A549 (cell line): ENCODE data around the gene PAXX. TPM values are rescaled to one million over a fixed set of nuclear protein-coding genes. Genes with fewer than 3 reads are reported as not detected.

Experiments
- ATAC-seq, 2 experiments: fragments of 200-7000 bp in 1 of 2; fragments of >200 bp in 1 of 2; cut with Nextera tagmentation in 1 of 2; cut with Tn5 transposase in 1 of 2; 3 replicates each; pipeline versions ENCODE4 v1.8.0 to v1.9.1; 2018 to 2020; ENCODE audit warnings: mild to moderate bottlenecking in 1 of 2, moderate library complexity in 1 of 2
- CTCF ChIA-PET: fragments of 300-600 bp; sonication (Branson Sonifier 250); formaldehyde crosslinking; extraction: SDS; loops from one replicate; lab custom pipeline; 2021; ENCODE audit warnings: antibody characterized with exemption, inconsistent platforms; lab: Yijun Ruan, JAX
- POLR2A ChIA-PET: fragments of 350-600 bp; formaldehyde crosslinking; extraction: SDS; loops from one replicate; lab custom pipeline; 2021; ENCODE audit warnings: antibody characterized with exemption, inconsistent platforms; lab: Yijun Ruan, JAX
- DNase-seq, 2 experiments: peaks; one replicate each; pipeline versions ENCODE4 v3.0.0 to v3.0.0-alpha.2; 2011 to 2016; ENCODE audit warnings: low read depth in 1 of 2, low spot score in 1 of 2
- FAIRE-seq: peaks from 2 replicates; lab custom pipeline; 2011; peaks lifted over from hg19 to GRCh38; lab: Jason Lieb, UNC
- H3K27ac ChIP-seq, 2 experiments: fragments of >200 bp; sonication (Bioruptor Twin); formaldehyde crosslinking; 3 replicates each; pipeline ENCODE4 v1.5.1; 2016 to 2017
- H3K4me1 ChIP-seq: fragments of >200 bp; sonication (Bioruptor Twin); formaldehyde crosslinking; 3 replicates; pipeline ENCODE4 v1.6.1; 2016
- H3K4me2 ChIP-seq: fragments of >200 bp; sonication (Bioruptor Twin); formaldehyde crosslinking; 3 replicates; pipeline ENCODE4 v1.6.1; 2016
- H3K4me3 ChIP-seq: fragments of >200 bp; sonication (Bioruptor Twin); formaldehyde crosslinking; 3 replicates; pipeline ENCODE4 v1.5.1; 2016
- H3K9me3 ChIP-seq: fragments of >200 bp; sonication (Bioruptor Twin); formaldehyde crosslinking; 3 replicates; pipeline ENCODE4 v1.6.1; 2016
- CEBPB ChIP-seq, 2 experiments: fragments of >200 bp in 1 of 2; sonication (Bioruptor Twin) in 1 of 2; formaldehyde crosslinking in 1 of 2; IDR thresholded peaks; 2 replicates each; pipeline ENCODE4 v1.6.1; 2012 to 2016
- ELK1 ChIP-seq: fragments of 150-350 bp; IDR thresholded peaks from 2 replicates; pipeline ENCODE4 v1.6.1; 2014; ENCODE audit warnings: low read depth, mild to moderate bottlenecking, low read length
- EP300 ChIP-seq, 2 experiments: fragments of >200 bp; sonication (Bioruptor Twin); formaldehyde crosslinking; IDR thresholded peaks; 2 replicates in 1 of 2; 3 replicates in 1 of 2; pipeline ENCODE4 v1.6.1; 2016 to 2017
- FOSL2 ChIP-seq, 2 experiments: fragments of 450-650 bp in 1 of 2; fragments of >200 bp in 1 of 2; sonication (Bioruptor Twin) in 1 of 2; formaldehyde crosslinking; IDR thresholded peaks; 2 replicates each; pipeline versions ENCODE4 v1.5.0 to v1.6.1; 2016 to 2020; ENCODE audit warnings: mild to moderate bottlenecking in 1 of 2, moderate library complexity in 1 of 2
- GATA3 ChIP-seq: IDR thresholded peaks from 2 replicates; pipeline ENCODE4 v1.6.1; 2012; ENCODE audit warnings: borderline replicate concordance
- HDAC2 ChIP-seq: fragments of 200-600 bp; sonication (generic); IDR thresholded peaks from 2 replicates; pipeline ENCODE4 v1.6.1; 2016
- HOXB13 ChIP-seq: fragments of 250-450 bp; sonication (Bioruptor Pico); IDR thresholded peaks from 2 replicates; pipeline ENCODE4 v1.5.0; 2020; ENCODE audit warnings: low read depth, mild to moderate bottlenecking, moderate library complexity
- JUN ChIP-seq, 2 experiments: fragments of >200 bp; sonication (Bioruptor Twin); formaldehyde crosslinking; IDR thresholded peaks; 2 replicates in 1 of 2; 3 replicates in 1 of 2; pipeline ENCODE4 v1.6.1; 2016 to 2017
- JUNB ChIP-seq: fragments of >200 bp; sonication (Bioruptor Twin); formaldehyde crosslinking; IDR thresholded peaks from 2 replicates; pipeline ENCODE4 v1.6.1; 2016
- KDM5A ChIP-seq: fragments of 200-600 bp; sonication (generic); IDR thresholded peaks from 2 replicates; pipeline ENCODE4 v1.6.1; 2016; ENCODE audit warnings: antibody characterized with exemption, mild to moderate bottlenecking
- NPAS2 ChIP-seq: fragments of 250-450 bp; sonication (Bioruptor Pico); IDR thresholded peaks from 2 replicates; pipeline ENCODE4 v1.8.0; 2022; ENCODE audit warnings: mild to moderate bottlenecking, moderate library complexity, borderline replicate concordance
- PHF8 ChIP-seq: fragments of 200-600 bp; sonication (generic); IDR thresholded peaks from 2 replicates; pipeline ENCODE4 v1.6.1; 2016; ENCODE audit warnings: low read depth, mild to moderate bottlenecking, antibody characterized with exemption, moderate library complexity, borderline replicate concordance
- POLR2AphosphoS2 ChIP-seq: conservative IDR thresholded peaks from 2 replicates; pipeline ENCODE4 v1.6.1; 2012; ENCODE audit warnings: low read length, improper control_type of control experiment, inconsistent platforms
- RAD21 ChIP-seq, 2 experiments: fragments of >200 bp in 1 of 2; sonication (Bioruptor Twin) in 1 of 2; formaldehyde crosslinking in 1 of 2; IDR thresholded peaks in 1 of 2; conservative IDR thresholded peaks in 1 of 2; 2 replicates in 1 of 2; 3 replicates in 1 of 2; pipeline ENCODE4 v1.6.1; 2012 to 2018; ENCODE audit warnings: inconsistent platforms in 1 of 2
- RCOR1 ChIP-seq: fragments of 150-350 bp; IDR thresholded peaks from 2 replicates; pipeline ENCODE4 v1.6.1; 2014; ENCODE audit warnings: antibody characterized with exemption, low read length, low read depth
- RNF2 ChIP-seq: fragments of 200-600 bp; sonication (generic); IDR thresholded peaks from 2 replicates; pipeline ENCODE4 v1.6.1; 2016; ENCODE audit warnings: low read depth, mild to moderate bottlenecking, antibody characterized with exemption, moderate library complexity, borderline replicate concordance
- SMC3 ChIP-seq: fragments of >200 bp; sonication (Bioruptor Twin); formaldehyde crosslinking; IDR thresholded peaks from 3 replicates; pipeline ENCODE4 v1.6.1; 2018; ENCODE audit warnings: inconsistent platforms
- TFCP2L1 ChIP-seq: fragments of 250-450 bp; sonication (Bioruptor Pico); IDR thresholded peaks from 2 replicates; pipeline ENCODE4 v1.5.0; 2021; ENCODE audit warnings: mild to moderate bottlenecking
- ZSCAN20 ChIP-seq: fragments of 250-450 bp; sonication (Bioruptor Pico); IDR thresholded peaks from 2 replicates; pipeline ENCODE4 v1.8.0; 2022; ENCODE audit warnings: mild to moderate bottlenecking, moderate library complexity
- WGBS: methylation state at CpG from one replicate; pipeline ENCODE4 v1.1.6; 2017; ENCODE audit errors: missing lambda C conversion rate; 5-methylcytosine and 5-hydroxymethylcytosine counted together
- polyA plus RNA-seq, 4 experiments: library from polyadenylated mRNA; depleted of rRNA in 3 of 4; stranded (reverse); fragments of >200 nt; fragmentation: RNase III in 1 of 4; extraction: RNeasy Plus Mini Kit Qiagen cat#74134 plus additional on column Dnase treatment in 1 of 4; gene quantifications; 2 replicates in 3 of 4; 3 replicates in 1 of 4; pipeline ENCODE4 v1.2.3, GENCODE V29; 2011 to 2017
- TF ChIP-seq, protein P1 (sequence below): fragments of 250-450 bp; sonication (Bioruptor Pico); IDR thresholded peaks from 2 replicates; pipeline ENCODE4 v1.5.0; 2021; ENCODE audit warnings: mild to moderate bottlenecking, moderate library complexity, borderline replicate concordance
- TF ChIP-seq, protein P2 (sequence below): fragments of >200 bp; sonication (Bioruptor Twin); formaldehyde crosslinking; IDR thresholded peaks from 3 replicates; pipeline ENCODE4 v1.6.1; 2016
- TF ChIP-seq, protein P3 (sequence below): IDR thresholded peaks from 2 replicates; pipeline ENCODE4 v1.6.1; 2012

Gene PAXX
- polyA plus RNA-seq, 2 of the 4 experiments (the other 2 are of a cell fraction) = 15.6 to 53.2 TPM

DNA sequence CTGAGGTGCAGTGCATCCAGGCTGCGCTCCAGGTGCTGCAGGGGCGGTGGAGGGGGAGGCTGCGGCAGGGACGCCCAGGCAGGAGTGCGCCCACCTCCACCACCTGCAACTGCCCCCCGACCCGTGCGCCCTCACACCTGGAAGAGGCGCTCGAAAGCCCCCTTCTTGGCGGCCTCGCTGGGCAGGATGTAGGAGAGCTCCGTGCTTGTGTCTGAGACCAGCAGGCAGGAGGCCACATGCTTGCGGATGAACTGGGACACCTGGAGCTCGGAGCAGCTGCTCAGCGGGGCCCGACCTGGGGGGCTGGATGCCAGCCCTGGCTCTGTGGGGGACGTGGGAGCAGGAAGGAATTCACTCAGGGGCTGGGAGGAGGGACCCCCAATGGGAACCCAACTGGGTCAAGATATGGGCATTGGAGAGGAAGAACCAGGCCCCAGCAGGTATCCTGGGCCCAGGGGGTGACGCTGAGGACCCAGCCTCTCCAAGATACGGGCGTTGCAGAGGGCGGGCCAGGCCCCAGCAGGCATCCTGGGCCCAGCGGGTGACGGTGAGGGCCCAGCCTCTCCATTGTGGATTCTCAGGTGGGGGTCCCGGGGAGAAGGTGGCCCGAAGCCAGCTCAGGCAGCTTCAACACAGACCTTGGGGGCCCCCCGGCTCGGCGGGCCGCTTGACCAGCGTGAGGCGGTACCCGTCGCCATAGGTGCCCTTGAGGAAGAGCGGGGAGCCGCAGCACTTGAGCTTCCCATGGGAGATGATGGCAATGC, 22.7 kb downstream of the PAXX start:
- Histone ChIP-seq H3K4me3 (no peak overlapping the region), H3K27ac (no peak overlapping the region), H3K4me2 (no peak overlapping the region), H3K4me1 (no peaks in the 10 kb centered on the region), H3K9me3 (no peaks in the 10 kb centered on the region)
- CTCF ChIA-PET = interaction anchor here (0.9 to 7.6 kb wide), 6 partner anchors 12 to 52 kb away, joined by 3 to 62 read pairs (median 6); partner anchors contain the start of genes ABCA2, FUT7 and LCNL1
- FAIRE-seq = no peak
- TF ChIP-seq RAD21 (conservative IDR thresholded peaks at IDR 0.05 in 1 of 2, IDR thresholded peaks at IDR 0.05 in 1 of 2) (no peak), KDM5A (no peak), JUNB (no peak), RNF2 (no peak), EP300 (IDR thresholded peaks at IDR 0.05) (no peak), CEBPB (IDR thresholded peaks at IDR 0.05) (no peak), ELK1 (no peak), SMC3 (no peak)
- TF ChIP-seq, protein P1, sequence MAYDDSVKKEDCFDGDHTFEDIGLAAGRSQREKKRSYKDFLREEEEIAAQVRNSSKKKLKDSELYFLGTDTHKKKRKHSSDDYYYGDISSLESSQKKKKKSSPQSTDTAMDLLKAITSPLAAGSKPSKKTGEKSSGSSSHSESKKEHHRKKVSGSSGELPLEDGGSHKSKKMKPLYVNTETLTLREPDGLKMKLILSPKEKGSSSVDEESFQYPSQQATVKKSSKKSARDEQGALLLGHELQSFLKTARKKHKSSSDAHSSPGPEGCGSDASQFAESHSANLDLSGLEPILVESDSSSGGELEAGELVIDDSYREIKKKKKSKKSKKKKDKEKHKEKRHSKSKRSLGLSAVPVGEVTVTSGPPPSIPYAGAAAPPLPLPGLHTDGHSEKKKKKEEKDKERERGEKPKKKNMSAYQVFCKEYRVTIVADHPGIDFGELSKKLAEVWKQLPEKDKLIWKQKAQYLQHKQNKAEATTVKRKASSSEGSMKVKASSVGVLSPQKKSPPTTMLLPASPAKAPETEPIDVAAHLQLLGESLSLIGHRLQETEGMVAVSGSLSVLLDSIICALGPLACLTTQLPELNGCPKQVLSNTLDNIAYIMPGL (CRISPR knock-in tag) = no peak
- POLR2A ChIA-PET = interaction anchor here (1.0 kb wide), 1 partner anchor 23 kb away, joined by 3 read pairs; the partner anchor contains the start of gene PAXX
- 97% methylated on average over 28 of the region's 36 CpGs for WGBS
- DNase-seq = no peak
- no peak for ATAC-seq

GRCh38 chr9:137015540-137015930, 23.3 kb downstream of the PAXX start:
- FAIRE-seq (no peak), ATAC-seq (no peak), DNase-seq (no peak)
- no peak for TF ChIP-seq RCOR1
- TF ChIP-seq EP300 (IDR thresholded peaks at IDR 0.05) = no peak
- no peak for TF ChIP-seq HOXB13 (CRISPR knock-in tag)
- no peak for TF ChIP-seq FOSL2 (IDR thresholded peaks at IDR 0.05)
- no peak for TF ChIP-seq FOSL2 (CRISPR knock-in tag; IDR thresholded peaks at IDR 0.05)
- TF ChIP-seq ELK1 = no peak
- ChIA-PET CTCF (interaction anchor here (0.9 to 7.6 kb wide), 6 partner anchors 13 to 52 kb away, joined by 3 to 62 read pairs (median 6); partner anchors contain the start of genes ABCA2, FUT7 and LCNL1), POLR2A (interaction anchor here (1.0 kb wide), 1 partner anchor 24 kb away, joined by 3 read pairs; the partner anchor contains the start of gene PAXX)
- 97% methylated on average over 25 of the region's 25 CpGs for WGBS
- no peak overlapping the region for H3K27ac ChIP-seq
- no peaks in the 10 kb centered on the region for H3K4me1 ChIP-seq
- no peak overlapping the region for H3K4me3 ChIP-seq
- H3K9me3 ChIP-seq = no peaks in the 10 kb centered on the region
- no peak overlapping the region for H3K4me2 ChIP-seq

GRCh38 chr9:137015976-137016375, 23.8 kb downstream of the PAXX start:
- no peaks in the 10 kb centered on the region for H3K9me3 ChIP-seq
- ATAC-seq (no peak), FAIRE-seq (no peak), DNase-seq (no peak)
- no peak overlapping the region for H3K27ac ChIP-seq
- ChIA-PET POLR2A (no interaction called here), CTCF (interaction anchor here (1.1 to 7.6 kb wide), 5 partner anchors 13 to 51 kb away, joined by 3 to 62 read pairs (median 8); partner anchors contain the start of genes ABCA2 and FUT7)
- no peak overlapping the region for H3K4me2 ChIP-seq
- H3K4me3 ChIP-seq = no peak overlapping the region
- 91% methylated on average over 15 of the region's 21 CpGs for WGBS
- no peaks in the 10 kb centered on the region for H3K4me1 ChIP-seq
- TF ChIP-seq, protein P2, sequence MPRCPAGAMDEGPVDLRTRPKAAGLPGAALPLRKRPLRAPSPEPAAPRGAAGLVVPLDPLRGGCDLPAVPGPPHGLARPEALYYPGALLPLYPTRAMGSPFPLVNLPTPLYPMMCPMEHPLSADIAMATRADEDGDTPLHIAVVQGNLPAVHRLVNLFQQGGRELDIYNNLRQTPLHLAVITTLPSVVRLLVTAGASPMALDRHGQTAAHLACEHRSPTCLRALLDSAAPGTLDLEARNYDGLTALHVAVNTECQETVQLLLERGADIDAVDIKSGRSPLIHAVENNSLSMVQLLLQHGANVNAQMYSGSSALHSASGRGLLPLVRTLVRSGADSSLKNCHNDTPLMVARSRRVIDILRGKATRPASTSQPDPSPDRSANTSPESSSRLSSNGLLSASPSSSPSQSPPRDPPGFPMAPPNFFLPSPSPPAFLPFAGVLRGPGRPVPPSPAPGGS = no peak
- TF ChIP-seq KDM5A (no peak), TFCP2L1 (CRISPR knock-in tag) (no peak), GATA3 (no peak), NPAS2 (CRISPR knock-in tag) (no peak), HDAC2 (no peak), JUN (IDR thresholded peaks at IDR 0.05) (no peak), RAD21 (conservative IDR thresholded peaks at IDR 0.05 in 1 of 2, IDR thresholded peaks at IDR 0.05 in 1 of 2) (no peak), PHF8 (no peak), ZSCAN20 (CRISPR knock-in tag) (no peak), POLR2AphosphoS2 (no peak)
- TF ChIP-seq, protein P3, sequence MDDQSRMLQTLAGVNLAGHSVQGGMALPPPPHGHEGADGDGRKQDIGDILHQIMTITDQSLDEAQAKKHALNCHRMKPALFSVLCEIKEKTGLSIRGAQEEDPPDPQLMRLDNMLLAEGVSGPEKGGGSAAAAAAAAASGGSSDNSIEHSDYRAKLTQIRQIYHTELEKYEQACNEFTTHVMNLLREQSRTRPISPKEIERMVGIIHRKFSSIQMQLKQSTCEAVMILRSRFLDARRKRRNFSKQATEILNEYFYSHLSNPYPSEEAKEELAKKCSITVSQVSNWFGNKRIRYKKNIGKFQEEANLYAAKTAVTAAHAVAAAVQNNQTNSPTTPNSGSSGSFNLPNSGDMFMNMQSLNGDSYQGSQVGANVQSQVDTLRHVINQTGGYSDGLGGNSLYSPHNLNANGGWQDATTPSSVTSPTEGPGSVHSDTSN = no peak
- TF ChIP-seq, protein P1 (CRISPR knock-in tag) = no peak
